ENCODE measurements around the gene COL27A1. TPM values are rescaled to one million over a fixed set of nuclear protein-coding genes. Genes with fewer than 3 reads are reported as not detected.

Gene COL27A1
- polyA plus RNA-seq, 1 donor (not counting 4 experiments of a cell fraction or from before 2014, with no cell fraction given) = 14.0 TPM

- no peak overlapping the region for H2AFZ ChIP-seq (ENCODE audit: control insufficient read depth, low read length)
- DNase-seq (ENCODE audit: low read depth, low spot score) (no peak), FAIRE-seq (no peak)
- dilution Hi-C loops (cut with MboI; ENCODE audit: extremely low pct_ligation_motif_present, low sequenced_read_pairs) = no loop called here
- H3K9ac ChIP-seq (ENCODE audit: control insufficient read depth, extremely low read depth, insufficient read depth, low read length) = no peak overlapping the region
- H3K9me1 ChIP-seq (ENCODE audit: control insufficient read depth, extremely low read depth, insufficient read depth, low read length) = no peaks in the 10 kb centered on the region
- no peak for TF ChIP-seq EZH2 (IDR thresholded peaks at IDR 0.05; ENCODE audit: low read length)
- TF ChIP-seq, protein P1, sequence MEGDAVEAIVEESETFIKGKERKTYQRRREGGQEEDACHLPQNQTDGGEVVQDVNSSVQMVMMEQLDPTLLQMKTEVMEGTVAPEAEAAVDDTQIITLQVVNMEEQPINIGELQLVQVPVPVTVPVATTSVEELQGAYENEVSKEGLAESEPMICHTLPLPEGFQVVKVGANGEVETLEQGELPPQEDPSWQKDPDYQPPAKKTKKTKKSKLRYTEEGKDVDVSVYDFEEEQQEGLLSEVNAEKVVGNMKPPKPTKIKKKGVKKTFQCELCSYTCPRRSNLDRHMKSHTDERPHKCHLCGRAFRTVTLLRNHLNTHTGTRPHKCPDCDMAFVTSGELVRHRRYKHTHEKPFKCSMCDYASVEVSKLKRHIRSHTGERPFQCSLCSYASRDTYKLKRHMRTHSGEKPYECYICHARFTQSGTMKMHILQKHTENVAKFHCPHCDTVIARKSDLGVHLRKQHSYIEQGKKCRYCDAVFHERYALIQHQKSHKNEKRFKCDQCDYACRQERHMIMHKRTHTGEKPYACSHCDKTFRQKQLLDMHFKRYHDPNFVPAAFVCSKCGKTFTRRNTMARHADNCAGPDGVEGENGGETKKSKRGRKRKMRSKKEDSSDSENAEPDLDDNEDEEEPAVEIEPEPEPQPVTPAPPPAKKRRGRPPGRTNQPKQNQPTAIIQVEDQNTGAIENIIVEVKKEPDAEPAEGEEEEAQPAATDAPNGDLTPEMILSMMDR (optimal IDR thresholded peaks at IDR 0.05 in 1 of 3, IDR thresholded peaks at IDR 0.05 in 1 of 3, conservative IDR thresholded peaks at IDR 0.05 in 1 of 3; ENCODE audit: extremely low read depth in 1 of 3, insufficient read depth in 2 of 3, low read length in 3 of 3) = no peak
- no peak overlapping the region for H3K4me3 ChIP-seq (ENCODE audit: control insufficient read depth in 2 of 3, extremely low read depth in 1 of 3, insufficient read depth in 2 of 3, low read depth in 1 of 3, low read length in 3 of 3)
- peaks cover 12 to 27% of the 10 kb centered on the region in 2 experiments for H3K36me3 ChIP-seq (ENCODE audit: control insufficient read depth in 2 of 2, extremely low read depth in 1 of 2, insufficient read depth in 2 of 2, low read length in 2 of 2)
- H3K27me3 ChIP-seq (ENCODE audit: control insufficient read depth, extremely low read depth, insufficient read depth, low read length) = no peaks in the 10 kb centered on the region
- H3K79me2 ChIP-seq (ENCODE audit: control insufficient read depth, insufficient read depth, low read length) = no peaks in the 10 kb centered on the region
- no peaks in the 10 kb centered on the region for H4K20me1 ChIP-seq (ENCODE audit: control insufficient read depth, extremely low read depth, insufficient read depth, low read length)
- H3K4me1 ChIP-seq (ENCODE audit: control insufficient read depth, extremely low read depth, insufficient read depth, low read length) = peaks cover 5% of the 10 kb centered on the region
- H3K9me3 ChIP-seq (ENCODE audit: control insufficient read depth, low read depth, low read length) = no peaks in the 10 kb centered on the region
- H3K4me2 ChIP-seq (ENCODE audit: control insufficient read depth, extremely low read depth, insufficient read depth, low read depth, low read length) = no peak overlapping the region
- H3K27ac ChIP-seq (ENCODE audit: control insufficient read depth, insufficient read depth, low read length) = no peak overlapping the region
Measured at GRCh38 chr9:114205171-114206015, 50.1 kb downstream of the COL27A1 start.

- H3K27ac ChIP-seq (ENCODE audit: control insufficient read depth, insufficient read depth, low read length) = no peak overlapping the region
- no peak for DNase-seq (ENCODE audit: low read depth, low spot score)
- H3K79me2 ChIP-seq (ENCODE audit: control insufficient read depth, insufficient read depth, low read length) = no peaks in the 10 kb centered on the region
- FAIRE-seq = no peak
- no peaks in the 10 kb centered on the region for H3K9me1 ChIP-seq (ENCODE audit: control insufficient read depth, extremely low read depth, insufficient read depth, low read length)
- H4K20me1 ChIP-seq (ENCODE audit: control insufficient read depth, extremely low read depth, insufficient read depth, low read length) = no peaks in the 10 kb centered on the region
- H3K4me2 ChIP-seq (ENCODE audit: control insufficient read depth, extremely low read depth, insufficient read depth, low read depth, low read length) = no peak overlapping the region
- no peak overlapping the region for H2AFZ ChIP-seq (ENCODE audit: control insufficient read depth, low read length)
- dilution Hi-C loops (cut with MboI; ENCODE audit: extremely low pct_ligation_motif_present, low sequenced_read_pairs) = no loop called here
- H3K4me3 ChIP-seq (ENCODE audit: control insufficient read depth in 2 of 3, extremely low read depth in 1 of 3, insufficient read depth in 2 of 3, low read depth in 1 of 3, low read length in 3 of 3) = no peak overlapping the region
- no peaks in the 10 kb centered on the region for H3K27me3 ChIP-seq (ENCODE audit: control insufficient read depth, extremely low read depth, insufficient read depth, low read length)
- H3K9ac ChIP-seq (ENCODE audit: control insufficient read depth, extremely low read depth, insufficient read depth, low read length) = no peak overlapping the region
- H3K4me1 ChIP-seq (ENCODE audit: control insufficient read depth, extremely low read depth, insufficient read depth, low read length) = peaks cover 5% of the 10 kb centered on the region
- peaks cover 14 to 23% of the 10 kb centered on the region in 2 experiments for H3K36me3 ChIP-seq (ENCODE audit: control insufficient read depth in 2 of 2, extremely low read depth in 1 of 2, insufficient read depth in 2 of 2, low read length in 2 of 2)
- TF ChIP-seq, protein P1 (optimal IDR thresholded peaks at IDR 0.05 in 1 of 3, IDR thresholded peaks at IDR 0.05 in 1 of 3, conservative IDR thresholded peaks at IDR 0.05 in 1 of 3; ENCODE audit: extremely low read depth in 1 of 3, insufficient read depth in 2 of 3, low read length in 3 of 3) = no peak
- no peak for TF ChIP-seq EZH2 (IDR thresholded peaks at IDR 0.05; ENCODE audit: low read length)
- H3K9me3 ChIP-seq (ENCODE audit: control insufficient read depth, low read depth, low read length) = no peaks in the 10 kb centered on the region
Measured at GRCh38 chr9:114206221-114206789, 51.0 kb downstream of the COL27A1 start.

All from keratinocyte (primary cell).